Thoracic aorta (tissue), 2 donors: Measurements from ENCODE around the gene OR2M3. TPM values are rescaled to one million over a fixed set of nuclear protein-coding genes. Genes with fewer than 3 reads are reported as not detected.

Experiments used
- ATAC-seq: fragments of 150-250 bp; one replicate; pipeline ENCODE4 v1.8.0; 2017; ENCODE audit warnings: low read depth; ENCODE audit not compliant: insufficient number of reproducible peaks, low FRiP score
- DNase-seq: peaks from one replicate; pipeline ENCODE4 v3.0.0-alpha.2; 2020; ENCODE audit warnings: low spot score
- H3K27ac ChIP-seq, 2 donors: fragments of 200-600 bp; sonication (generic); 1 replicate in 1 of 2; 2 replicates in 1 of 2; pipeline ENCODE4 v1.5.1; 2016; ENCODE audit warnings: mild to moderate bottlenecking in 2 of 2, moderate library complexity in 2 of 2
- H3K27me3 ChIP-seq: fragments of 200-600 bp; sonication (generic); replicated peaks from 2 replicates; pipeline ENCODE4 v1.6.0; 2016; ENCODE audit warnings: mild to moderate bottlenecking; ENCODE audit not compliant: insufficient read depth
- H3K36me3 ChIP-seq: fragments of 200-600 bp; sonication (generic); one replicate; pipeline ENCODE4 v1.5.1; 2016
- H3K4me1 ChIP-seq, 2 donors: fragments of 200-600 bp; sonication (generic); 1 replicate in 1 of 2; 2 replicates in 1 of 2; pipeline versions ENCODE4 v1.5.1 to v1.6.0; 2016; ENCODE audit warnings: low read depth in 2 of 2, mild to moderate bottlenecking in 1 of 2; ENCODE audit not compliant: control insufficient read depth in 1 of 2
- H3K4me3 ChIP-seq: fragments of 200-600 bp; sonication (generic); 2 replicates; pipeline ENCODE4 v1.5.1; 2016; ENCODE audit warnings: mild to moderate bottlenecking
- H3K9me3 ChIP-seq: fragments of 200-600 bp; sonication (generic); 2 replicates; pipeline ENCODE4 v1.5.1; 2016
- total RNA-seq, 2 donors: library from RNA; depleted of rRNA; stranded (reverse); fragments of >200 nt; gene quantifications; one replicate each; pipeline versions ENCODE4 v1.1.0 to v1.2.3, GENCODE V29; 2016
- TF ChIP-seq, protein P1 (sequence below): fragments of 200-600 bp; sonication (generic); IDR thresholded peaks from one replicate; pipeline ENCODE4 v1.5.1; 2019; ENCODE audit warnings: antibody characterized with exemption

OR2M3 gene, protein sequence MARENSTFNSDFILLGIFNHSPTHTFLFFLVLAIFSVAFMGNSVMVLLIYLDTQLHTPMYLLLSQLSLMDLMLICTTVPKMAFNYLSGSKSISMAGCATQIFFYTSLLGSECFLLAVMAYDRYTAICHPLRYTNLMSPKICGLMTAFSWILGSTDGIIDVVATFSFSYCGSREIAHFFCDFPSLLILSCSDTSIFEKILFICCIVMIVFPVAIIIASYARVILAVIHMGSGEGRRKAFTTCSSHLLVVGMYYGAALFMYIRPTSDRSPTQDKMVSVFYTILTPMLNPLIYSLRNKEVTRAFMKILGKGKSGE
- total RNA-seq: not detected

DNA sequence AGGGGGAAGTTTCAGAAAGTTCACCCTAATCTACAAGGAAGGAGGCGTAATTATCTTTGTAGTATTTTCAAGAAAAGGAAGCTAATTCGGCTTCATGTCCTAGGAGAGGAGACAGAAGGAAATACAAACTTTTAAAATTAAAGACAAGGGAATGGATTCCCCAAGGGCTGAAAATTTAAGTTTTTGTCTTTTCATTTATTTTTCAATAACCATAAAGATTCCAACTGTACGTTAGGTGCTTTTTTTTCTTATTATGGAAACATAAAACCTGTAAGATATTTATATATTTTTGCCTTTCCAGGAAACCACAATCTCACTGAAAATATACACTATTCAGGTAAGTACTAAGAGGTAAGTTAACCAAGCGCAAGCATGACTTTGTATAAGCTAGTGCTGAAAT lies at the start of gene OR2M3:
OR2M3 (plus strand) TSS at position 301 of the 400 bp plus-strand sequence. CDS start 5,803 bp downstream, outside the sequence.
- DNase-seq (no peak), ATAC-seq (no peak)
- H3K4me3 ChIP-seq: no peak within 1 kb of the TSS
- TF ChIP-seq, protein P1, sequence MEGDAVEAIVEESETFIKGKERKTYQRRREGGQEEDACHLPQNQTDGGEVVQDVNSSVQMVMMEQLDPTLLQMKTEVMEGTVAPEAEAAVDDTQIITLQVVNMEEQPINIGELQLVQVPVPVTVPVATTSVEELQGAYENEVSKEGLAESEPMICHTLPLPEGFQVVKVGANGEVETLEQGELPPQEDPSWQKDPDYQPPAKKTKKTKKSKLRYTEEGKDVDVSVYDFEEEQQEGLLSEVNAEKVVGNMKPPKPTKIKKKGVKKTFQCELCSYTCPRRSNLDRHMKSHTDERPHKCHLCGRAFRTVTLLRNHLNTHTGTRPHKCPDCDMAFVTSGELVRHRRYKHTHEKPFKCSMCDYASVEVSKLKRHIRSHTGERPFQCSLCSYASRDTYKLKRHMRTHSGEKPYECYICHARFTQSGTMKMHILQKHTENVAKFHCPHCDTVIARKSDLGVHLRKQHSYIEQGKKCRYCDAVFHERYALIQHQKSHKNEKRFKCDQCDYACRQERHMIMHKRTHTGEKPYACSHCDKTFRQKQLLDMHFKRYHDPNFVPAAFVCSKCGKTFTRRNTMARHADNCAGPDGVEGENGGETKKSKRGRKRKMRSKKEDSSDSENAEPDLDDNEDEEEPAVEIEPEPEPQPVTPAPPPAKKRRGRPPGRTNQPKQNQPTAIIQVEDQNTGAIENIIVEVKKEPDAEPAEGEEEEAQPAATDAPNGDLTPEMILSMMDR: no peak
- H3K27me3 ChIP-seq: no peaks in the 10 kb centered on the region
- H3K27ac ChIP-seq: no peak within 1 kb of the TSS
- no peaks in the 10 kb centered on the region for H3K36me3 ChIP-seq
- no peaks in the 10 kb centered on the region for H3K4me1 ChIP-seq
- H3K9me3 ChIP-seq: peaks cover 3% of the 10 kb centered on the region

DNA sequence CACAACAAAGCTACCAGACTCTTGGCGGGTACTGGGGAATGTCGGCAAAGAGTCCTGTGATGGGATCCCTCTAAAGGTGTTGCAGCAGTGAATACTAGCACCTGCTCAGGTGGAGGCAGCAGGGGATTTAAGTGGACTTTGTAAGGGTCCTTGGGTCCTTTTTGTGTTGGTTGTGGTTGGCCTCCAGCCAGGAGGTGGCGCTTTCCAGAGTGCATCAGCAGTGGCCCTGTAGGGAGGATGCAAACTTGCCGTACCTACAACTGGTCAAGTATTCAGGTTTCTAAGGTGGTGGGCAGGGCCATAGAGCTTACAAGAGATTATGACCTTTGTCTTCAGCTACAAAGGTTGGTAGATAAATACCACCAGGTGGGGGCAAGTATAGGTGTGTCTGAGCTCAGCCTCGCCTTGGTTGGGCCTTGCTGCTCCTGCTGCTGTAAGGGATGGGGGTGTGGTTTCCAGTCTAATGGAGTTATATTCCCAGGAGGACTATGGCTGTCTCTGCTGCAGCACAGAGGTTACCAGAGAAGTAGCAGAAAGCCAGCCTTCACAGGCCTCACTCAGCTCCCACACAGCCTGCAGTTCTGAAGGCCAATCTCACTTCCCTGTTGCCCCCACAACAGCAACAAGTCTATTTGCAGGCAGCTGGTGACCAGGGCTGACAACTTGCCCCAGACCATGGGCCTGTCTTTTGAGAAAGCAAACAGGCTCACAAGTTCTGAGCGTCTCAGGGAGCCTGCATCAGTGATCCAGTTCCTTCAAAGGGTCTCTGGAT lies 44.8 kb upstream of the OR2M3 start:
- H3K4me3 ChIP-seq: no peak overlapping the region
- no peak for ATAC-seq
- TF ChIP-seq, protein P1: no peak
- H3K27me3 ChIP-seq: no peaks in the 10 kb centered on the region
- no peak for DNase-seq
- no peaks in the 10 kb centered on the region for H3K36me3 ChIP-seq
- H3K27ac ChIP-seq: no peak overlapping the region
- no peaks in the 10 kb centered on the region for H3K9me3 ChIP-seq
- H3K4me1 ChIP-seq: no peaks in the 10 kb centered on the region

DNA sequence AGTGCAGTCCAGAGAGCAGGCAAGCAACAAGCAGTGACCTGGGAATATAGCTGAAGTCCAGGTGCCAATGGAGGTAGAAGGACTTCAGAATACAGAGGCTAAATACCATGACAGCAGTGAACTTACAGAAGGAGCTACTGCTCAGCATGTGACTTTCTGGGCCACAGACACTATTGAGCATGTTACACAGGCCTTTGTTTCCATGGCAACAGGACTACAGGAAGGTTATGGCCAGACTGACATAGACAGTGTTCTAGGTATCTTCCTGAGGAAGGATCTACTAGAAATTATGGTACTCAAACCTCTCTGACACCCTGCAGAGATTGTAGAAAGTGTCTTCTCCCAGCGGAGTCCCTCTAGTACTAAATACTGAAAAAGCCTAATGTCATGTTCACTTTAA lies 41.1 kb upstream of the OR2M3 start:
- Histone ChIP-seq H3K27me3 (no peaks in the 10 kb centered on the region), H3K36me3 (no peaks in the 10 kb centered on the region), H3K4me3 (no peak overlapping the region), H3K27ac (no peak overlapping the region), H3K9me3 (no peaks in the 10 kb centered on the region), H3K4me1 (no peaks in the 10 kb centered on the region)
- TF ChIP-seq, protein P1: no peak
- DNase-seq (no peak), ATAC-seq (no peak)

DNA sequence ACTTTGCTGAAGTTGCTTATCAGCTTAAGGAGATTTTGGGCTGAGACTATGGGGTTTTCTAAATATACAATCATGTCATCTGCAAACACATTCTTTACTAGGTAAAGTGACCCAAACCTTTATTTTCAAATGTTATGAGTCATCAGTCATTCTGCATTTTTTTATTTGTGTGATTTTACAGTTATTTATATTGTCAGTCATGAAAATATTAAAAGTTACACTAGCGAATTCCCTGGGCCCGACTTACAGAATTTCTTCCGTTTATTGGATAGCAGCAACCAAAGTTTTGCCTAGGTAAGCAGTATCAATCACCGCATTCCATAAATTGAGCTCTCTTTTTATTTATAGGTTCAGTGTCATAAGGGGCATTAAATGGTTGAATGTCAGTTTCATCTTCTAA lies 38.3 kb upstream of the OR2M3 start:
- no peak for DNase-seq
- TF ChIP-seq, protein P1: no peak
- no peaks in the 10 kb centered on the region for H3K27me3 ChIP-seq
- no peak for ATAC-seq
- no peaks in the 10 kb centered on the region for H3K9me3 ChIP-seq
- H3K4me1 ChIP-seq: no peaks in the 10 kb centered on the region
- H3K27ac ChIP-seq: no peak overlapping the region
- no peak overlapping the region for H3K4me3 ChIP-seq
- no peaks in the 10 kb centered on the region for H3K36me3 ChIP-seq

DNA sequence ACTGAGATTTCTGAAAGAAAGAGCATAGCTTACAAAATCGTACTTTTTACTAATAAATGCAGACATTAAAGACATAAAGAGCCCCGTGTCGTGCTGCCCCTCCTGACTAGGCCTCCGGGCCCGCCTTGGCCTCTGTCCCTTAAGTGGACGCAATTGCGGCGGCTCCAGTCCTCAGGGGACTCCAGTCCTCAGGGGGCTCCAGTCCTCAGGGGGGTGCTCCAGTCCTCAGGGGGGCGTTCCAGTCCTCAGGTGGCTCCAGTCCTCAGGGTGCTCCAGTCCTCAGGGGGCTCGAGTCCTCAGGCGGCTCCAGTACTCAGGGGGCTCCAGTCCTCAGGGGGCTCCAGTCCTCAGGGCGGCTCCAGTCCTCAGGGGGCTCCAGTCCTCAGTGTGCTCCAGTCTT lies 33.0 kb upstream of the OR2M3 start:
- Histone ChIP-seq H3K27ac (no peak overlapping the region), H3K27me3 (no peaks in the 10 kb centered on the region), H3K4me1 (no peaks in the 10 kb centered on the region), H3K4me3 (no peak overlapping the region), H3K36me3 (no peaks in the 10 kb centered on the region), H3K9me3 (no peaks in the 10 kb centered on the region)
- ATAC-seq: no peak
- TF ChIP-seq, protein P1: no peak
- DNase-seq: no peak
